GM13976 (cell line): Measurements from ENCODE around the gene USP49.

ENCODE experiments used
- DNase-seq: peaks from one replicate; pipeline ENCODE4 v3.0.0; 2012; ENCODE audit warnings: low spot score
- in situ Hi-C: fragments of 300-500 bp; cut with MboI; formaldehyde crosslinking; loops from one replicate; pipeline ENCODE4 v1.12.0; 2022; ENCODE audit warnings: low sequenced_read_pairs, mixed read lengths, inconsistent platforms; ENCODE audit not compliant: unreplicated experiment
- TF ChIP-seq, protein P1 (sequence below): IDR thresholded peaks from 2 replicates; pipeline ENCODE4 v1.5.1; 2012; ENCODE audit warnings: borderline replicate concordance, mild to moderate bottlenecking; ENCODE audit not compliant: insufficient read depth; ENCODE audit errors: extremely low read depth, missing control alignments, control extremely low read depth

The USP49 gene

DNA sequence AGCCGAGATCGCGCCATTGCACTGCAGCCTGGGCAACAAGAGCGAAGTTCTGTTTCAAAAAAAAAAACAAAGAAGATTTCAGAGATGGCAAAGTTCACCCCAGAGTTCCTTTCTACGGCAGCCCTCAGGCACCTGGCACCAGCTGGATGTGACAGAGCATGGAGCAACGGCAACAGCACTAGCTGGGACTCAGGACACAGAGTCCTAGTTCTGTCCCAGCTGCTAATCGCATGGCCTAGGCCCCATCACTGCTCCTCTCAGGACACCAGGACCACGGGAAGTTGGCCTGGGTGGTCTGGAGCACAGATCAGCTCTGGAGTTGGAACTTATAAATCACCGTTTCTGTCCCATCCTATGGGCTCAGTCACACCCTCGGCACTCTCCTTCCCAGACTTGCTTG lies 149.1 kb downstream of the USP49 start:
- TF ChIP-seq, protein P1, sequence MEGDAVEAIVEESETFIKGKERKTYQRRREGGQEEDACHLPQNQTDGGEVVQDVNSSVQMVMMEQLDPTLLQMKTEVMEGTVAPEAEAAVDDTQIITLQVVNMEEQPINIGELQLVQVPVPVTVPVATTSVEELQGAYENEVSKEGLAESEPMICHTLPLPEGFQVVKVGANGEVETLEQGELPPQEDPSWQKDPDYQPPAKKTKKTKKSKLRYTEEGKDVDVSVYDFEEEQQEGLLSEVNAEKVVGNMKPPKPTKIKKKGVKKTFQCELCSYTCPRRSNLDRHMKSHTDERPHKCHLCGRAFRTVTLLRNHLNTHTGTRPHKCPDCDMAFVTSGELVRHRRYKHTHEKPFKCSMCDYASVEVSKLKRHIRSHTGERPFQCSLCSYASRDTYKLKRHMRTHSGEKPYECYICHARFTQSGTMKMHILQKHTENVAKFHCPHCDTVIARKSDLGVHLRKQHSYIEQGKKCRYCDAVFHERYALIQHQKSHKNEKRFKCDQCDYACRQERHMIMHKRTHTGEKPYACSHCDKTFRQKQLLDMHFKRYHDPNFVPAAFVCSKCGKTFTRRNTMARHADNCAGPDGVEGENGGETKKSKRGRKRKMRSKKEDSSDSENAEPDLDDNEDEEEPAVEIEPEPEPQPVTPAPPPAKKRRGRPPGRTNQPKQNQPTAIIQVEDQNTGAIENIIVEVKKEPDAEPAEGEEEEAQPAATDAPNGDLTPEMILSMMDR: no peak
- in situ Hi-C loops: no loop called here
- DNase-seq: no peak

DNA sequence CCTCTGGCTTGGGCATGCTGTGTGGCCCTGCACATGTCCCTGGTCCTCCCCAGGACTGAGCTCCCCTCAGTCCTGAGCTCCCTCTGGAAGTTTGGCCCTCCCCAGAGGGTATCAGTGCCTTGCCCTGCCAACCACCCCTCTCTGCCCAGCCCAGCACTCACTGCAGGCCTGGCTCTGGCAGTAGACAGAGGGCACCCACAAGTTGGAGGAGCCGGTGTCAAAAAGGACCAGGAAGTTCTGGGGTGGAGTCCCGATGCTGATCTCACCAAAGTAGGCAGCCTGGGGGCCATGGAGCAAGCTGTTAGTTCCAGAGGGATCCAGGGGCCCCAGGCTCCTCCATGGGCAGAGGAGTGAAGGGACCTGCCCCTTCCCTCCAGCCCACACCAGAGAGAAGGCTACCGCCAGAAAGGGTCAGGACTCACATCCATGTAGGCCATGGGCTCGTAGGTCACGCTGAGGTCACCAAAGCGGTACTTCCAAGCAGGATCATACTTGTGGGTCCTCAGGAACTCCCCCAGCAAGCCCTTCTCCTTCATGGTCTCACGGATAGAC lies 150.9 kb downstream of the USP49 start:
- TF ChIP-seq, protein P1: no peak
- in situ Hi-C loops: no loop called here
- DNase-seq: no peak

DNA sequence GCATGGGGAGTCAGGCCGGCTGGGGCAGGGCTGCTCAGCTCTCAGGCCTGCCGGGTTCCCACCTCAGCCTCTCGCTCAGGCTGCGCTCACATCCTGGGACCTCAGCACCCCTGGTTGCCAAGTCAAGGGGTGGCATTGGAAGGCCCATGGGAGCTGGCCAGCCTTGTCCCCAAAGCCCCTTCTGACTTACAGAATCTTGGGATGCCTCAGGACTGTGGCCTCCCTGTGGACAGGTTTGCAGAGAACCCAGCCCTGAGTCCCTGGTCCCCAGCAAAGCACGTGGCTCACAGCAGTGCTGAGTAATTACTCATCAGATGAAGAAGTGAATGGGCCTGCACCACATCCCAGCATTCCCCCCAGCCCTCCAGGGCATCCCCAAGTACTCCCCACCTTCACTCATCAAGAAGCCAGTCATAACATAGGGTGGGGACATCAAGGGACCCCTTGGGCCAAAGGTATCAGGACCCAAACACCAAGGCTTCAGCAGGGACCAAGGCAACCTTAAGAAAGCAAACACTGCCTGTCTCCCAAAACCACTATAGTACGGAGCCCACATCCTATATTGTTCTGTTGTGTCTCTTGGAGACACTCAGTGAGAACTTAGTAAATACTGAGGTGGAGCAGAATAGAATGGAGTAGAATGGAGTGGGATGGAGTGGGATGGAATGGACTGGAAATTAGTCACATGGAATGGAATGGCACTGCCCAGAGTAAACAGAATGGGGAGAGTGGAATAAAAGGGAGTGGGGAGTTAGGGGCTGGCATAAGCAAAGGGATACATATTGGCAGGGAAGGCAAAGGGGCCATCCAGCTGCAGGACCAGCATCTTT lies 151.6 kb downstream of the USP49 start:
- in situ Hi-C loops: no loop called here
- TF ChIP-seq, protein P1: no peak
- DNase-seq: no peak

DNA sequence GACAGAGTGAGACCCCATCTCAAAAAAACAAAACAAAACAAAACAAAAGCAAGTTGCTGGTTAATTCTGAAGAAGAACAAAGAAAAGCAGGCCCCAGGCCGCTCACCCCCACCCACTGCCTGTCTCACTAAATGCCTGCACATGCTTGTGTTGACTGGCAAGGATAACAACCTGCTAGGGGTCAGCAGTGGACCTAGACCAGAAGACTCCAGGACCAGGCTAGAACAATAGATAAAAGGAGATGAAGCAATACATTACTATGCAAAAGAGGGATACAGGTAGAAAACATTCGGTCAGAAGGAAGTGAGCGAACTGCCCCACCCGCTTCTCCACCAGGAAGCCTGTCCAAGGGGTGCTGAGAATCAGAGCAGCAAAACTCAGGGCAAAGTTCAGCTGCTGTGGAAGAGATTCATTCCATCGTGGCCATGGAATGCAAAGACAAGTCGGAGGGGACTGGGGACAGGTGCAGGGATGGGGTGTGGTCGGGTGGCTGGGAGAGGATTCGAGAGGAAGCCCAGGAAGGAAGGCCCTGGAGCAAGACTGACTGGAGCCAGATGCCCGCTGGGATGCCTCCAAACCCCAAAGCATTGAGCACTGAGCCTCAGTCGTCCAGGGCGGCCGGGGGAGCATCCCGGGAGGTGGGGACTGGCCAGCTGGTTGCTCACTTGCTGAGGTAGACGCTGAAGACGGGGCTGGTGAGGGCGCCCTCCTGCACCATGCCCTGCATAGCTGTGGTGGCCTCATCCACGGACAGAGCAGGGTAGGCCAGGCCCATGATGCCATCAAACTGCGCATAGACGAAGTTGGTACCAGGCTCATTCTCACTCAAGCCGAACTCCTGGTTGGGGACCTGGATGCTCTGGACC lies 153.3 kb downstream of the USP49 start:
- TF ChIP-seq, protein P1: no peak
- in situ Hi-C loops: no loop called here
- no peak for DNase-seq

DNA sequence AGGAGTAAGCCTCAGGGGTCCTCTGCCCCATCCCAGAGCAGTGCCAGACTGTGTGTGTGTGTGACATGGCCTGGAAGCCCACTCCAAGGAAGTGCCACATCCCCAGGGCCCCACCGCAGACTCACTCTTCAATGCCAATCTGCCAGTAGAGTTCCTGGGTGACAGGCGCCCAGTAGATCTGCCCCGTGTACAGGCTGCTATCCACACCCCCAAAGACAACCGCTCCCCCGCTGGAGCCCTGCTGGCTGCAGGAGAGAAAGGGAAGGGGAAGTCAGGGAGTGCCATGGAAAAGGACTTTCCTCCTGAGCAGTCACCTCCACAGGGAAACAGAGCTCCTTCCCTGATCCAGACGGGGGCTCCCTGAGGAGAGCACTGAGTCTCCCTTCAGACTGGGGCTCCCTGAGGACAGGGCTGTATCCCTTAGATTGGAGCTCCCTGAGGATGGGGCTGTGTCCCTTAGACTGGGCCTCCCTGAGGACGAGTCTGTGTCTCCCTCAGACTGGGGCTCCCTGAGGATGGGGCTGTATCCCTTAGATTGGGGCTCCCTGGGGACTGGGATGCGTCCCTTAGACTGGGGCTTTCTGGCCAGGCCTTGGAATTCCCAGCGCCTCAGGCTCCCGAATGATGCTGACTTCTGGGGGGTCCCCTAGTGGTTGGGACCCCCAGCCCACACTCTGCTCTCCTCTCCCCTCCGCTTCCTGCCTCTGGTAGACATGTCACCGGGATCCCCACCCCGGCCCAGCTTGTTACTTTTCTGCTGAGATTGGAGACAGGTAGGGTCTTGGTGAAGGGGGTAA lies 154.6 kb downstream of the USP49 start:
- DNase-seq: no peak
- TF ChIP-seq, protein P1: no peak
- in situ Hi-C loops: no loop called here
